HG02943 (cell line): ENCODE data around the gene GLG1.

Experiments
- ATAC-seq: cut with Tn5 transposase; IDR thresholded peaks from one replicate; pipeline ENCODE4 v1.9.1; 2021; ENCODE audit warnings: mild to moderate bottlenecking, low read depth, moderate library complexity; ENCODE audit not compliant: unreplicated experiment

The GLG1 gene

DNA sequence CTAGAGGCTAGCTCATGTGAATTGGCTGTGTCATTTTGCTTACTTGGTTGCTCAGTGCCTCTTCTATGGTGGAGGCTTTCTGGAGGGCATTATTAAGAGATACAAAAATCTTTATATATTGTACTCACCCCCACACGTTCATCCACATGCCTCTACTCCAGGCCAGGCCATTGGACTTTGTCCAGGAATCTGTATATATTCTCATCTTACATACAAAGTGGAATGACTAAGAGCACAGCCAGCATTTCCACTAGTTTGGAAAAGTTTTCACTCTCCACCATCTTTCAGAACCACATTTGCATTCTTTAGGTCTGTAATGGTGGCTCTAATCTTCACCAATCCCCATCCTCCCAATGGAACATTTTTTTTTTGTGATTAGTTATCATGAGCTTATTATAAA, 4.8 kb upstream of the GLG1 start:
- no peak for ATAC-seq

GRCh38 chr16:74608944-74609343, 2.0 kb upstream of the GLG1 start:
- ATAC-seq, result no peak

- ATAC-seq, result no peak
Measured at GRCh38 chr16:74608381-74608780, 1.5 kb upstream of the GLG1 start.

GRCh38 chr16:74607962-74608356, 1.0 kb upstream of the GLG1 start:
- ATAC-seq, result no peak

DNA sequence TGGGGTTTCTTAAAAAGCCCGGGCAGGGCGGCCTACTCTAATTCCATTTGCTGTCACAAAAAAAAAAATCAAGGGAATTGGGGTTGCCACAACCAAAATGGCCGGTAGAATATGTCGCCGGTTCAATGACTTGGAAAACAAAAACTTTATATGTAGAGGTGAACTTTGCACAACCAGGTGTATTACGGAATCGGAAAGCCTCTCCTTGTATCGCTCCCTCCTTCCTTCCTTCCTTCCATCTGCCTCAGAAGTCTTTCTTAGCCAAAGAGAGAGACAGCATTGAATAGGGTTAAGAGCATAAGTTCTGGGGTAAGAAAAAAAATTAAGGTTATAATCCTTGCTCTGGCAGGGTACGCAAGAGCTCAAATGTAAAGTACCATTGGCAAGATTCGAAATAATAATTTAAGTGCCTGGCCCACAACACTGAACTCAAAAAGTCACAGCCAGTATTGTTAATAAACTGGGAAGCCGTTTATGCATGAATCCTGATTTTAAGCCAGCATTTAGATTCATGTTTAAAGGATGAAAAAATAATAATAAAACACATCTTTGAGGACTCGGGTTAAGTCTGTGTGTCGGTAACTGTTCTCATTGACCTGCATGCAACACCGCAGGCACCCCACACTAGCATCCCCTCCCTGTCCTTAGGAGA, 522 bp upstream of the GLG1 start:
- peak; percentile 31 for ATAC-seq

GRCh38 chr16:74605746-74606520, 981 bp downstream of the GLG1 start:
- ATAC-seq, result no peak

- no peak for ATAC-seq
Measured at GRCh38 chr16:74605332-74605731, 1.6 kb downstream of the GLG1 start.

DNA sequence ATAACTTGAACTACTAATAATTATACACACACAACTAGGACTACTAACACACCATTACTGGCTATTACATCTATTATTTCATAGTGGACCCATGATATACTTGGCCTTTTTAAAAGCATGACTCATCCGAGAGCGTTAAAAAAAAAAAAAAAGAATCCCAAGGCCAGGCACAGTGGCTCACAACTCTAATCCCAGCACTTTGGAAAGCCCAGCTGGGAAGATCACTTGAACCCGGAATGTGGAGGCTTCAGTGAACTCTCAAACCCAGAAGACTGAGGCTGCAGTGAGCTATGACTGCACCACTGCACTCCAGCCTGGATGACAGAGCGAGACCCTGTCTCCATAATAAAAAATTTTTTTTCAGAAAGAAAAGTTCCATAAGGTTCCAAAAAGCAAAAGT, 3.1 kb downstream of the GLG1 start:
- no peak for ATAC-seq

- ATAC-seq, result peak; percentile 56
Measured at GRCh38 chr16:74601126-74601871, 5.6 kb downstream of the GLG1 start.

- ATAC-seq, result no peak
Measured at GRCh38 chr16:74596586-74596985, 10.3 kb downstream of the GLG1 start.

DNA sequence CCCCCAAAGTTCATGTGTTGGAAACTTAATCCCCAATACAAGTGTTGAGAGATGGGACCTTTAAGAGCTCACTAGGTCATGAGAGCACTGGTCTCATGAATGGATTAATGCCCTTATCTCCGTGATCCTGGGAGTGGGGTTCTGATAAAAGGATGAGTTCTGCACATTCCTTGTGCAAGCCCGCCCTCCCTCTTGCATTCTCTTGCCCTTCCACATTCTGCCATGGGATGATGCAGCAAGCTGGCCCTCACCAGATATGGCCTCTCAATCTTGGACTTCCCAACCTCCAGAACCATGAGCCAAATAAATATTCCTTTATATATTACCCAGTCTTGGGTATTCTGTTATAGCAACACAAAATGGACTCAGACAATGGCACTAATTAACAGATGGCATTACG, 14.1 kb downstream of the GLG1 start:
- ATAC-seq, result no peak

GRCh38 chr16:74591876-74592650, 14.9 kb downstream of the GLG1 start:
- no peak for ATAC-seq

DNA sequence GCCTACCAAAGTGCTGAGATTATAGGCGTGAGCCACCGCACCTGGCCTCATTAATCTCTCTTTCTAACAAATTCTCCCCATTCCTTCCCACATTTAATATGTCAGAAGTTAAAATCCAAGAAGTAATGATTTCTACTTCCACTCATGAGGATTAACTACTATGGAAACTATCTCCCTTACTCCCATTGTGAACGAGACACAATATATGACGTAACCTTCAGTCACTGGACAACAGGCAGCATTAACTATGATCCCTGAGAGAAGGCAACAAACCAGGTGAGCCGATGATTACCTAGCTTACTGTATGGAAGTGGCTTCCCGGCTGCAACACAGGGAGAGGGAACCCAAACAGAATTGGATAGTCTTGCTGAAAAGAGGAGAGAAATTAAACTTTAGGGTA, 20.0 kb downstream of the GLG1 start:
- no peak for ATAC-seq

- ATAC-seq, result no peak
Measured at GRCh38 chr16:74585846-74586443, 21.0 kb downstream of the GLG1 start.

GRCh38 chr16:74583926-74584666, 22.8 kb downstream of the GLG1 start:
- no peak for ATAC-seq

DNA sequence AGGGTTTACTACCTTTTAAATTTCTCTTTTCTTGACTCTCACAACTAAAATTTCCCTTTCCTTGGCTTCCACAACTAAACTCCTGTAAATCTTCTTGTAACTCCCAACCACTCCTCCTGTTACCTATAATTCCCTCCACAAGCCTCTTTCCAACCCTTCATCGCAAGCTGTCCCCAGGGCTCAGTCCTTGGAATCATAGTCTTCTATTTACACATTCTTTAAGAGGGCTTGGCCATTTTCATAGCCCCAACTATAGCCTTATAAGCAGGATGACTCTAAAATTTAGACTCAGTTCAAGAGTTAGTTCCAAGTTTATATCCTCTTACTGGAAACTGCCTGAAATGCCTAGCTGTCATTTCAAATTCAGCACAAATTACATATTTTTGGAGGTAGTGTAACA, 23.9 kb downstream of the GLG1 start:
- ATAC-seq, result no peak

DNA sequence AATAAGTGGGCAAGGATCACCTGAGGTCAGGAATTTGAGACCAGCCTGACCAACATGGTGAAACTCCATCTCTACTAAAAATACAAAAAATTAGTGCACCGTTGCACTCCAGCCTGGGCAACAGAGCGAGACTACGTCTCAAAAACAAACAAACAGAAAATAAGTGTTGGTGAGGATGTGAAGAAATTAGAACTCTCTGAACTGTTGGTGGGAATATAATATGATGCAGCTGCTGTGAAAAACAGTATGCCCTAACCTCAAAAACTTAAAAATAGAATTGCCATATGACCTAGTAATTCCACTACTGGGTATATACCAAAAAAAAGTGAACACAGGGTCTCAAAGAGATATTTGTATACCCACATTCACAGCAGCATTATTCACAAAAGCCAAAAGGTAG, 26.1 kb downstream of the GLG1 start:
- no peak for ATAC-seq

GRCh38 chr16:74578838-74579237, 28.1 kb downstream of the GLG1 start:
- no peak for ATAC-seq

DNA sequence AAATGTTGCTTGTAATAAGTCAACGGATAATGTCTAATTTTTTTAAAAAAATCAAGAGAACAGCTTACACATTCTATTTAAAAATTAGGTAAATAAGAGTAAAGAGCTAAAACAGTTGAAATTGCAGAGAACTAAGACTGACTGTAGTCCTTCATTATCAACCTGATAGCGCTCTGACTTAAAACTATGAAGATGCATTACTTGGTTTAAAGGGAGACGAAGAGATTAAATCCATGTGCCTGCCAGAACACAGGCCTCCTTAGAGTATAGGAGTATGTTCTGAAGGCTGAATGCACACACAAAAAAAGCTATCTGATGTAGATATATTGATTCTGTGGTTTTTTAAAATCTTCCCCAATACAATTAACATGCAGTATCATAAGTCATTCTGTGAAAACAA, 28.5 kb downstream of the GLG1 start:
- ATAC-seq, result no peak

DNA sequence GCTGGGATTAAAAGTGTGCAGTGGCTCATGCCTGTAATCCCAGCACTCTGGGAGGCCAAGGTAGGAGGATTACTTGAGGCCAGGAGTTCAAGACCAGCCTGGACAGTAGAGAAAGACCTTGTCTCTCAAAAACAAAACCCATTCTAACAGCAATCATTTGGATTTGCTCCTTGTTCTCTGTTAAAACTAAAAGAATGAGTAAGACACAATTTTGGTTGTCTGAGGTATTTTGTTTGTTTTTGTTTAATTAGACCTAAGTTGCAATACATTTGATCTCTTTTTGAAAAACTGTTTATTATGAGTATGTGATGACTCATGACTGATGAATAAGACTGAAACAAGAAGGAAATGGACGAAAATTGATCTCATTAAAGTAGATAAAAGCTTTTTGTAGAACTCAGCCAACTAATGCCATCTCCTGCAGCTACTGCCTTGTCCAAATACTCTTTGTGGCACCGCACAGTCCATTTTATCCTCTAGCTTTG, 29.0 kb downstream of the GLG1 start:
- no peak for ATAC-seq
